Fibroblast of lung (primary cell): ENCODE data around the gene RNF224. TPM values are rescaled to one million over a fixed set of nuclear protein-coding genes. Genes with fewer than 3 reads are reported as not detected.
"Not testable (repeated sequence)": the region's sequence is repeated elsewhere in the genome, so short reads cannot be mapped to it uniquely, and the experiment has no call there.

Experiments used
- DNase-seq, 2 donors: peaks; one replicate each; pipeline versions ENCODE4 v3.0.0 to v3.0.0-alpha.2; 2010; ENCODE audit warnings: low read depth in 2 of 2
- H2AFZ ChIP-seq: 2 replicates; pipeline ENCODE4 v1.5.1; 2012; ENCODE audit warnings: low read length, control low read depth, inconsistent platforms
- H3K27ac ChIP-seq: 2 replicates; pipeline ENCODE4 v1.5.1; 2011; ENCODE audit warnings: low read length, control low read depth; ENCODE audit not compliant: insufficient read depth
- H3K27me3 ChIP-seq: 2 replicates; pipeline ENCODE4 v1.5.1; 2011; ENCODE audit warnings: mild to moderate bottlenecking, low read length; ENCODE audit not compliant: control insufficient read depth, insufficient read depth
- H3K36me3 ChIP-seq: 2 replicates; pipeline ENCODE4 v1.5.1; 2011; ENCODE audit warnings: low read length; ENCODE audit not compliant: control insufficient read depth, insufficient read depth
- H3K4me1 ChIP-seq: 2 replicates; pipeline ENCODE4 v1.5.1; 2011; ENCODE audit warnings: low read length; ENCODE audit not compliant: control insufficient read depth, insufficient read depth; ENCODE audit errors: extremely low read depth
- H3K4me2 ChIP-seq: 2 replicates; pipeline ENCODE4 v1.5.1; 2011; ENCODE audit warnings: low read length, control low read depth; ENCODE audit not compliant: insufficient read depth; ENCODE audit errors: extremely low read depth
- H3K4me3 ChIP-seq, 4 experiments: fragments of 200-600 bp in 1 of 4; sonication (generic) in 1 of 4; replicated peaks in 1 of 4; 2 replicates each; pipeline ENCODE4 v1.5.1; 2011 to 2016; ENCODE audit warnings: low read length in 4 of 4, low read depth in 3 of 4, mild to moderate bottlenecking in 3 of 4, control low read depth in 2 of 4, inconsistent platforms in 1 of 4, mixed read lengths in 1 of 4; ENCODE audit not compliant: insufficient read depth in 1 of 4; ENCODE audit errors: control extremely low read depth in 1 of 4
- H3K79me2 ChIP-seq: 2 replicates; pipeline ENCODE4 v1.5.1; 2012; ENCODE audit warnings: mild to moderate bottlenecking, low read length, inconsistent platforms; ENCODE audit not compliant: control insufficient read depth, insufficient read depth
- H3K9ac ChIP-seq: 2 replicates; pipeline ENCODE4 v1.5.1; 2011; ENCODE audit warnings: mild to moderate bottlenecking, low read length, control low read depth; ENCODE audit not compliant: insufficient read depth
- H3K9me3 ChIP-seq: 2 replicates; pipeline ENCODE4 v1.5.1; 2012; ENCODE audit warnings: low read depth, low read length; ENCODE audit not compliant: control insufficient read depth, insufficient read depth
- H4K20me1 ChIP-seq: 2 replicates; pipeline ENCODE4 v1.5.1; 2011; ENCODE audit warnings: low read length; ENCODE audit not compliant: control insufficient read depth, insufficient read depth; ENCODE audit errors: extremely low read depth
- CTCF ChIP-seq, 2 donors: IDR thresholded peaks in 1 of 2; conservative IDR thresholded peaks in 1 of 2; 1 replicate in 1 of 2; 2 replicates in 1 of 2; pipeline ENCODE4 v1.5.1; 2011 to 2012; ENCODE audit warnings: low read length in 2 of 2, control low read depth in 1 of 2, inconsistent platforms in 1 of 2, low read depth in 1 of 2, mild to moderate bottlenecking in 1 of 2
- EZH2 ChIP-seq: IDR thresholded peaks from 2 replicates; pipeline ENCODE4 v1.5.1; 2012; ENCODE audit warnings: low read length, control low read depth, mild to moderate bottlenecking; ENCODE audit errors: missing control alignments
- polyA plus RNA-seq, 2 donors: library from polyadenylated mRNA; depleted of rRNA in 1 of 2; stranded (reverse) in 1 of 2; unstranded in 1 of 2; fragments of >200 nt; gene quantifications; 2 replicates each; pipeline ENCODE4 v1.2.1, GENCODE V29; 2011 to 2012; ENCODE audit warnings: missing spikeins in 1 of 2
- total RNA-seq: library from RNA; depleted of rRNA; stranded (reverse); fragments of >200 nt; gene quantifications from 2 replicates; pipeline ENCODE4 v1.2.1, GENCODE V29; 2014

RNF224 gene
- total and polyA plus RNA-seq, 2 donors (not counting 1 experiment from before 2014, with no cell fraction given): under 0.01 TPM; not detected in 1

GRCh38 chr9:137242269-137243203, 15.2 kb downstream of the RNF224 start:
- H3K27me3 ChIP-seq: no peaks in the 10 kb centered on the region
- TF ChIP-seq CTCF (conservative IDR thresholded peaks at IDR 0.05 in 1 of 2, IDR thresholded peaks at IDR 0.05 in 1 of 2; ENCODE audit: low read depth in 1 of 2, low read length in 2 of 2): no peak
- TF ChIP-seq EZH2: no peak
- peak overlapping the region; percentile 84 for H3K4me2 ChIP-seq
- no peaks in the 10 kb centered on the region for H4K20me1 ChIP-seq
- H2AFZ ChIP-seq: no peak overlapping the region
- peaks cover 38% of the 10 kb centered on the region for H3K79me2 ChIP-seq
- DNase-seq: no peak
- no peaks in the 10 kb centered on the region for H3K9me3 ChIP-seq
- peaks cover 18% of the 10 kb centered on the region for H3K36me3 ChIP-seq
- peak overlapping the region; percentile 84 for H3K9ac ChIP-seq
- peak overlapping the region; percentile 82 for H3K27ac ChIP-seq
- H3K4me3 ChIP-seq: peak overlapping the region; percentile 72 to 98 (median 88)
- H3K4me1 ChIP-seq: peaks cover 6% of the 10 kb centered on the region

- H4K20me1 ChIP-seq, H3K4me1 ChIP-seq, DNase-seq, H3K9ac ChIP-seq, H3K27me3 ChIP-seq, H2AFZ ChIP-seq, H3K4me3 ChIP-seq, H3K27ac ChIP-seq, H3K4me2 ChIP-seq, H3K9me3 ChIP-seq: not testable (repeated sequence)
- Histone ChIP-seq H3K79me2 (peaks cover 36% of the 10 kb centered on the region), H3K36me3 (peaks cover 18% of the 10 kb centered on the region)
Observed at GRCh38 chr9:137243266-137243625, 15.9 kb downstream of the RNF224 start.

- Histone ChIP-seq H3K9me3 (no peaks in the 10 kb centered on the region), H3K4me1 (peaks cover 6% of the 10 kb centered on the region), H3K4me3 (no peak overlapping the region), H3K4me2 (no peak overlapping the region), H4K20me1 (no peaks in the 10 kb centered on the region), H3K27ac (no peak overlapping the region), H3K9ac (no peak overlapping the region), H3K79me2 (peaks cover 30% of the 10 kb centered on the region), H3K27me3 (no peaks in the 10 kb centered on the region), H2AFZ (no peak overlapping the region), H3K36me3 (peaks cover 18% of the 10 kb centered on the region)
- DNase-seq: no peak
- peak in 1 of 2 donors; percentile 10 for TF ChIP-seq CTCF (conservative IDR thresholded peaks at IDR 0.05 in 1 of 2, IDR thresholded peaks at IDR 0.05 in 1 of 2; ENCODE audit: low read depth in 1 of 2, low read length in 2 of 2)
- TF ChIP-seq EZH2: no peak
Observed at GRCh38 chr9:137243626-137244485, 16.6 kb downstream of the RNF224 start.
